GM23338 (cell line): ENCODE results near the gene GGT6. TPM values are rescaled to one million over a fixed set of nuclear protein-coding genes. Genes with fewer than 3 reads are reported as not detected.

Experiments used
- ATAC-seq: fragments of 200-7000 bp; cut with Tn5 transposase; 3 replicates; pipeline ENCODE4 v1.9.1; 2020
- DNase-seq: peaks from one replicate; pipeline ENCODE4 v3.0.0-alpha.2; 2015; ENCODE audit warnings: low spot score
- H2AFZ ChIP-seq: fragments of 200-600 bp; sonication (generic); 2 replicates; pipeline ENCODE4 v1.8.0; 2016; ENCODE audit warnings: antibody characterized with exemption, mild to moderate bottlenecking, moderate library complexity
- H3F3A ChIP-seq: fragments of 200-600 bp; sonication (generic); replicated peaks from 2 replicates; pipeline ENCODE4 v1.8.0; 2017; ENCODE audit warnings: antibody characterized with exemption, mixed run types, low read depth
- H3K27ac ChIP-seq: fragments of 200-600 bp; sonication (generic); 2 replicates; pipeline ENCODE4 v1.6.1; 2016; ENCODE audit warnings: low read depth
- H3K27me3 ChIP-seq: fragments of 200-600 bp; sonication (generic); 2 replicates; pipeline ENCODE4 v1.8.0; 2016; ENCODE audit warnings: mild to moderate bottlenecking, mixed run types, moderate library complexity; ENCODE audit not compliant: insufficient read depth
- H3K36me3 ChIP-seq: fragments of 200-600 bp; sonication (generic); 2 replicates; pipeline ENCODE4 v1.8.0; 2016; ENCODE audit warnings: mild to moderate bottlenecking; ENCODE audit not compliant: insufficient read depth
- H3K4me1 ChIP-seq: fragments of 200-600 bp; sonication (generic); 2 replicates; pipeline ENCODE4 v1.8.0; 2016; ENCODE audit warnings: mild to moderate bottlenecking, moderate library complexity; ENCODE audit not compliant: insufficient read depth
- H3K4me2 ChIP-seq: fragments of 200-600 bp; sonication (generic); 2 replicates; pipeline ENCODE4 v1.7.1; 2017; ENCODE audit warnings: mixed run types
- H3K4me3 ChIP-seq: fragments of 200-600 bp; sonication (generic); 2 replicates; pipeline ENCODE4 v1.6.1; 2016; ENCODE audit warnings: mixed run types
- H3K79me2 ChIP-seq: fragments of 200-600 bp; sonication (generic); replicated peaks from 2 replicates; pipeline ENCODE4 v1.8.0; 2017; ENCODE audit warnings: mild to moderate bottlenecking; ENCODE audit not compliant: insufficient read depth
- H3K9me2 ChIP-seq: fragments of 200-600 bp; sonication (generic); 2 replicates; pipeline ENCODE4 v1.8.0; 2017; ENCODE audit not compliant: insufficient read depth
- H4K20me1 ChIP-seq: fragments of 200-600 bp; sonication (generic); replicated peaks from 2 replicates; pipeline ENCODE4 v1.8.0; 2017; ENCODE audit warnings: mild to moderate bottlenecking; ENCODE audit not compliant: insufficient read depth
- H3K27ac Mint-ChIP-seq: 2 replicates; pipeline ENCODE4 v1.8.0; 2020; ENCODE audit warnings: inconsistent platforms, mild to moderate bottlenecking, moderate library complexity, mixed read lengths
- H3K27me3 Mint-ChIP-seq: 3 replicates; pipeline ENCODE4 v1.8.0; 2022; ENCODE audit warnings: low read depth, mild to moderate bottlenecking, moderate library complexity, mixed read lengths, inconsistent platforms; ENCODE audit not compliant: insufficient read depth, poor library complexity
- H3K36me3 Mint-ChIP-seq: 3 replicates; pipeline ENCODE4 v1.8.0; 2021; ENCODE audit warnings: low read depth, mild to moderate bottlenecking, inconsistent platforms, moderate library complexity, mixed read lengths
- H3K4me1 Mint-ChIP-seq: 3 replicates; pipeline ENCODE4 v1.8.0; 2020; ENCODE audit warnings: mild to moderate bottlenecking, inconsistent platforms, mixed read lengths
- H3K4me3 Mint-ChIP-seq: 3 replicates; pipeline ENCODE4 v1.8.0; 2021; ENCODE audit warnings: moderate library complexity, mild to moderate bottlenecking, inconsistent platforms, mixed read lengths
- H3K9me3 Mint-ChIP-seq: 3 replicates; pipeline ENCODE4 v1.8.0; 2020; ENCODE audit warnings: moderate library complexity, mild to moderate bottlenecking, inconsistent platforms, mixed read lengths
- CREB1 ChIP-seq: fragments of 250-450 bp; sonication (Bioruptor Pico); IDR thresholded peaks from 2 replicates; pipeline ENCODE4 v1.5.0; 2020; ENCODE audit warnings: low read depth, mild to moderate bottlenecking, moderate library complexity
- ETS1 ChIP-seq: IDR thresholded peaks from 2 replicates; pipeline ENCODE4 v1.6.1; 2016; ENCODE audit warnings: antibody characterized with exemption
- EZH2 ChIP-seq: fragments of 200-600 bp; sonication (generic); IDR thresholded peaks from one replicate; pipeline ENCODE4 v1.8.0; 2017; ENCODE audit warnings: antibody characterized with exemption, mild to moderate bottlenecking, low read depth; ENCODE audit not compliant: unreplicated experiment
- EZH2phosphoT487 ChIP-seq: fragments of 200-600 bp; sonication (generic); IDR thresholded peaks from one replicate; pipeline ENCODE4 v1.8.1; 2018; ENCODE audit warnings: antibody characterized with exemption; ENCODE audit not compliant: unreplicated experiment
- JUNB ChIP-seq: IDR thresholded peaks from one replicate; pipeline ENCODE4 v1.6.1; 2016; ENCODE audit warnings: antibody characterized with exemption; ENCODE audit not compliant: unreplicated experiment
- NANOG ChIP-seq: IDR thresholded peaks from 2 replicates; pipeline ENCODE4 v1.6.1; 2016; ENCODE audit warnings: antibody characterized with exemption, borderline replicate concordance
- POLR2AphosphoS5 ChIP-seq: IDR thresholded peaks from 2 replicates; pipeline ENCODE4 v1.6.1; 2016; ENCODE audit warnings: antibody characterized with exemption, low read depth
- STAT1 ChIP-seq: IDR thresholded peaks from one replicate; pipeline ENCODE4 v1.6.1; 2016; ENCODE audit warnings: antibody characterized with exemption; ENCODE audit not compliant: unreplicated experiment
- ZNF114 ChIP-seq: fragments of 250-450 bp; sonication (Bioruptor Pico); IDR thresholded peaks from 2 replicates; pipeline ENCODE4 v1.5.0; 2020; ENCODE audit warnings: mild to moderate bottlenecking, moderate library complexity
- ZNF331 ChIP-seq: fragments of 250-450 bp; sonication (Bioruptor Pico); IDR thresholded peaks from 2 replicates; pipeline ENCODE4 v1.5.0; 2020; ENCODE audit warnings: low read depth, mild to moderate bottlenecking, moderate library complexity
- polyA plus RNA-seq: library from polyadenylated mRNA; unstranded; fragments of >200 nt; fragmentation: Nextera tagmentation; extraction: Ambion mirVana; gene quantifications from 2 replicates; pipeline ENCODE4 v1.2.1, GENCODE V29; 2016
- total RNA-seq: library from RNA; depleted of rRNA; stranded (reverse); fragments of >200 nt; shearing (Covaris generic); gene quantifications from 2 replicates; pipeline ENCODE4 v1.2.3, GENCODE V29; 2014
- TF ChIP-seq, protein P1 (sequence below), 2 experiments: fragments of 200-600 bp in 1 of 2; sonication (generic) in 1 of 2; conservative IDR thresholded peaks; 2 replicates each; pipeline versions ENCODE4 v1.5.1 to v1.6.1; 2016 to 2017; ENCODE audit warnings: antibody characterized with exemption in 2 of 2, low read depth in 2 of 2, mild to moderate bottlenecking in 2 of 2, moderate library complexity in 1 of 2
- TF ChIP-seq, protein P2 (sequence below): IDR thresholded peaks from one replicate; pipeline ENCODE4 v1.6.1; 2018; ENCODE audit warnings: antibody characterized with exemption; ENCODE audit not compliant: unreplicated experiment
- TF ChIP-seq, protein P3 (sequence below): fragments of 250-450 bp; sonication (Bioruptor Pico); IDR thresholded peaks from 2 replicates; pipeline ENCODE4 v1.5.0; 2020; ENCODE audit warnings: mild to moderate bottlenecking, moderate library complexity

Gene GGT6
- total and polyA plus RNA-seq, 2 experiments from 2014 or later: 0.24 TPM; not detected in 1

DNA sequence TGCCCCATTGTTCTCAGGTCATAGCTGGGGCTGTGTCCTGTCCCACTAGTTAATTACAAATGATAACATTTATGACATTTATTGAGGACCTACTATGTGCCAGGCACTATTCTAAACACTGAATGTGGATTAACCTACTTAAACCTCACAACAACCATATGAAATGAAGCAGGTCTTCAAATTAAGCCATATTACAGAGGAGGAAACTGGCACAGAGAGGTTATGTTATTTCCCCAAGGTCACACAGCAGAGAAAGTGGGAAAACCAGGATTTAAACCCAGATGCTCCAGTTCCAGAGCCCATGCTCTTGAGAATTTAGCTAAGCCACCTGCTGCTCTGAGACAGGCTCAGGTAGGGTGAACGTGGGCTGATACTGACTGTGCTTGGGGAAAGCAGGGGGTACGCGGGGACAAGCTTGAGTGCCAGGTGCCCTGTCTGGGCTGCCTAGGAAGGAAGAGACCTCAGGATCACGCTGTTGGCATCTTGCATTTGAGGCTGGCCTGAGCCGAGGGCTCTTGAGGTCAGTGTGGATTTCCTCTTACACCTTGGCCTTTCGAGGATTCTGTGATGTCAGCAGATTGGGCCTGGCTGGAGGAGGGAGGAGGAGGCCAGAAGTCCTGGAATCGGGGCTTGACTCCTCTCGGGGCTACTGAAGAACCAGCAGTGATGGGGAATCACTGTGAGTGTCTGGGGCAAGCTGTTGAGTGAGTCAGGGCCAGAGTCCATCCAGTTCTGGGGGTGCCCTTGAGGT lies 52.8 kb downstream of the GGT6 start:
- Histone ChIP-seq H4K20me1 (no peaks in the 10 kb centered on the region), H3F3A (no peaks in the 10 kb centered on the region), H3K27me3 (no peaks in the 10 kb centered on the region), H3K4me3 (no peak overlapping the region), H2AFZ (no peak overlapping the region), H3K36me3 (no peaks in the 10 kb centered on the region), H3K9me2 (no peaks in the 10 kb centered on the region), H3K4me1 (no peaks in the 10 kb centered on the region), H3K4me2 (no peak overlapping the region), H3K27ac (no peak overlapping the region), H3K79me2 (no peaks in the 10 kb centered on the region)
- Mint-ChIP-seq H3K9me3 (no peaks in the 10 kb centered on the region; the same call in 2 of the 3 replicates), H3K4me1 (peaks cover 5% of the 10 kb centered on the region; the same call in 2 of the 3 replicates), H3K27ac (no peak overlapping the region), H3K27me3 (peaks cover 31% of the 10 kb centered on the region), H3K4me3 (no peak overlapping the region; the same call in 2 of the 3 replicates), H3K36me3 (no peaks in the 10 kb centered on the region)
- TF ChIP-seq, protein P1, sequence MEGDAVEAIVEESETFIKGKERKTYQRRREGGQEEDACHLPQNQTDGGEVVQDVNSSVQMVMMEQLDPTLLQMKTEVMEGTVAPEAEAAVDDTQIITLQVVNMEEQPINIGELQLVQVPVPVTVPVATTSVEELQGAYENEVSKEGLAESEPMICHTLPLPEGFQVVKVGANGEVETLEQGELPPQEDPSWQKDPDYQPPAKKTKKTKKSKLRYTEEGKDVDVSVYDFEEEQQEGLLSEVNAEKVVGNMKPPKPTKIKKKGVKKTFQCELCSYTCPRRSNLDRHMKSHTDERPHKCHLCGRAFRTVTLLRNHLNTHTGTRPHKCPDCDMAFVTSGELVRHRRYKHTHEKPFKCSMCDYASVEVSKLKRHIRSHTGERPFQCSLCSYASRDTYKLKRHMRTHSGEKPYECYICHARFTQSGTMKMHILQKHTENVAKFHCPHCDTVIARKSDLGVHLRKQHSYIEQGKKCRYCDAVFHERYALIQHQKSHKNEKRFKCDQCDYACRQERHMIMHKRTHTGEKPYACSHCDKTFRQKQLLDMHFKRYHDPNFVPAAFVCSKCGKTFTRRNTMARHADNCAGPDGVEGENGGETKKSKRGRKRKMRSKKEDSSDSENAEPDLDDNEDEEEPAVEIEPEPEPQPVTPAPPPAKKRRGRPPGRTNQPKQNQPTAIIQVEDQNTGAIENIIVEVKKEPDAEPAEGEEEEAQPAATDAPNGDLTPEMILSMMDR (conservative IDR thresholded peaks at IDR 0.05; ENCODE audit: low read depth in 2 of 2): no peak
- TF ChIP-seq EZH2phosphoT487 (no peak), STAT1 (no peak), NANOG (no peak), ZNF331 (CRISPR knock-in tag) (no peak), ZNF114 (no peak), ETS1 (no peak), CREB1 (CRISPR knock-in tag) (no peak), POLR2AphosphoS5 (no peak), JUNB (no peak), EZH2 (no peak)
- TF ChIP-seq, protein P2, sequence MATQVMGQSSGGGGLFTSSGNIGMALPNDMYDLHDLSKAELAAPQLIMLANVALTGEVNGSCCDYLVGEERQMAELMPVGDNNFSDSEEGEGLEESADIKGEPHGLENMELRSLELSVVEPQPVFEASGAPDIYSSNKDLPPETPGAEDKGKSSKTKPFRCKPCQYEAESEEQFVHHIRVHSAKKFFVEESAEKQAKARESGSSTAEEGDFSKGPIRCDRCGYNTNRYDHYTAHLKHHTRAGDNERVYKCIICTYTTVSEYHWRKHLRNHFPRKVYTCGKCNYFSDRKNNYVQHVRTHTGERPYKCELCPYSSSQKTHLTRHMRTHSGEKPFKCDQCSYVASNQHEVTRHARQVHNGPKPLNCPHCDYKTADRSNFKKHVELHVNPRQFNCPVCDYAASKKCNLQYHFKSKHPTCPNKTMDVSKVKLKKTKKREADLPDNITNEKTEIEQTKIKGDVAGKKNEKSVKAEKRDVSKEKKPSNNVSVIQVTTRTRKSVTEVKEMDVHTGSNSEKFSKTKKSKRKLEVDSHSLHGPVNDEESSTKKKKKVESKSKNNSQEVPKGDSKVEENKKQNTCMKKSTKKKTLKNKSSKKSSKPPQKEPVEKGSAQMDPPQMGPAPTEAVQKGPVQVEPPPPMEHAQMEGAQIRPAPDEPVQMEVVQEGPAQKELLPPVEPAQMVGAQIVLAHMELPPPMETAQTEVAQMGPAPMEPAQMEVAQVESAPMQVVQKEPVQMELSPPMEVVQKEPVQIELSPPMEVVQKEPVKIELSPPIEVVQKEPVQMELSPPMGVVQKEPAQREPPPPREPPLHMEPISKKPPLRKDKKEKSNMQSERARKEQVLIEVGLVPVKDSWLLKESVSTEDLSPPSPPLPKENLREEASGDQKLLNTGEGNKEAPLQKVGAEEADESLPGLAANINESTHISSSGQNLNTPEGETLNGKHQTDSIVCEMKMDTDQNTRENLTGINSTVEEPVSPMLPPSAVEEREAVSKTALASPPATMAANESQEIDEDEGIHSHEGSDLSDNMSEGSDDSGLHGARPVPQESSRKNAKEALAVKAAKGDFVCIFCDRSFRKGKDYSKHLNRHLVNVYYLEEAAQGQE: no peak
- TF ChIP-seq, protein P3, sequence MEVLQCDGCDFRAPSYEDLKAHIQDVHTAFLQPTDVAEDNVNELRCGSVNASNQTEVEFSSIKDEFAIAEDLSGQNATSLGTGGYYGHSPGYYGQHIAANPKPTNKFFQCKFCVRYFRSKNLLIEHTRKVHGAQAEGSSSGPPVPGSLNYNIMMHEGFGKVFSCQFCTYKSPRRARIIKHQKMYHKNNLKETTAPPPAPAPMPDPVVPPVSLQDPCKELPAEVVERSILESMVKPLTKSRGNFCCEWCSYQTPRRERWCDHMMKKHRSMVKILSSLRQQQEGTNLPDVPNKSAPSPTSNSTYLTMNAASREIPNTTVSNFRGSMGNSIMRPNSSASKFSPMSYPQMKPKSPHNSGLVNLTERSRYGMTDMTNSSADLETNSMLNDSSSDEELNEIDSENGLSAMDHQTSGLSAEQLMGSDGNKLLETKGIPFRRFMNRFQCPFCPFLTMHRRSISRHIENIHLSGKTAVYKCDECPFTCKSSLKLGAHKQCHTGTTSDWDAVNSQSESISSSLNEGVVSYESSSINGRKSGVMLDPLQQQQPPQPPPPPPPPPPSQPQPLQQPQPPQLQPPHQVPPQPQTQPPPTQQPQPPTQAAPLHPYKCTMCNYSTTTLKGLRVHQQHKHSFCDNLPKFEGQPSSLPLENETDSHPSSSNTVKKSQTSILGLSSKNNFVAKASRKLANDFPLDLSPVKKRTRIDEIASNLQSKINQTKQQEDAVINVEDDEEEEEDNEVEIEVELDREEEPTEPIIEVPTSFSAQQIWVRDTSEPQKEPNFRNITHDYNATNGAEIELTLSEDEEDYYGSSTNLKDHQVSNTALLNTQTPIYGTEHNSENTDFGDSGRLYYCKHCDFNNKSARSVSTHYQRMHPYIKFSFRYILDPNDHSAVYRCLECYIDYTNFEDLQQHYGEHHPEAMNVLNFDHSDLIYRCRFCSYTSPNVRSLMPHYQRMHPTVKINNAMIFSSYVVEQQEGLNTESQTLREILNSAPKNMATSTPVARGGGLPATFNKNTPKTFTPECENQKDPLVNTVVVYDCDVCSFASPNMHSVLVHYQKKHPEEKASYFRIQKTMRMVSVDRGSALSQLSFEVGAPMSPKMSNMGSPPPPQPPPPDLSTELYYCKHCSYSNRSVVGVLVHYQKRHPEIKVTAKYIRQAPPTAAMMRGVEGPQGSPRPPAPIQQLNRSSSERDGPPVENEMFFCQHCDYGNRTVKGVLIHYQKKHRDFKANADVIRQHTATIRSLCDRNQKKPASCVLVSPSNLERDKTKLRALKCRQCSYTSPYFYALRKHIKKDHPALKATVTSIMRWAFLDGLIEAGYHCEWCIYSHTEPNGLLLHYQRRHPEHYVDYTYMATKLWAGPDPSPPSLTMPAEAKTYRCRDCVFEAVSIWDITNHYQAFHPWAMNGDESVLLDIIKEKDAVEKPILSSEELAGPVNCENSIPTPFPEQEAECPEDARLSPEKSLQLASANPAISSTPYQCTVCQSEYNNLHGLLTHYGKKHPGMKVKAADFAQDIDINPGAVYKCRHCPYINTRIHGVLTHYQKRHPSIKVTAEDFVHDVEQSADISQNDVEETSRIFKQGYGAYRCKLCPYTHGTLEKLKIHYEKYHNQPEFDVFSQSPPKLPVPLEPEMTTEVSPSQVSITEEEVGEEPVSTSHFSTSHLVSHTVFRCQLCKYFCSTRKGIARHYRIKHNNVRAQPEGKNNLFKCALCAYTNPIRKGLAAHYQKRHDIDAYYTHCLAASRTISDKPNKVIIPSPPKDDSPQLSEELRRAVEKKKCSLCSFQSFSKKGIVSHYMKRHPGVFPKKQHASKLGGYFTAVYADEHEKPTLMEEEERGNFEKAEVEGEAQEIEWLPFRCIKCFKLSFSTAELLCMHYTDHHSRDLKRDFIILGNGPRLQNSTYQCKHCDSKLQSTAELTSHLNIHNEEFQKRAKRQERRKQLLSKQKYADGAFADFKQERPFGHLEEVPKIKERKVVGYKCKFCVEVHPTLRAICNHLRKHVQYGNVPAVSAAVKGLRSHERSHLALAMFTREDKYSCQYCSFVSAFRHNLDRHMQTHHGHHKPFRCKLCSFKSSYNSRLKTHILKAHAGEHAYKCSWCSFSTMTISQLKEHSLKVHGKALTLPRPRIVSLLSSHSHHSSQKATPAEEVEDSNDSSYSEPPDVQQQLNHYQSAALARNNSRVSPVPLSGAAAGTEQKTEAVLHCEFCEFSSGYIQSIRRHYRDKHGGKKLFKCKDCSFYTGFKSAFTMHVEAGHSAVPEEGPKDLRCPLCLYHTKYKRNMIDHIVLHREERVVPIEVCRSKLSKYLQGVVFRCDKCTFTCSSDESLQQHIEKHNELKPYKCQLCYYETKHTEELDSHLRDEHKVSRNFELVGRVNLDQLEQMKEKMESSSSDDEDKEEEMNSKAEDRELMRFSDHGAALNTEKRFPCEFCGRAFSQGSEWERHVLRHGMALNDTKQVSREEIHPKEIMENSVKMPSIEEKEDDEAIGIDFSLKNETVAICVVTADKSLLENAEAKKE (CRISPR knock-in tag): no peak
- DNase-seq (no peak), ATAC-seq (no peak)
